Uterus (tissue), 4 donors: ENCODE data around the gene SLC26A6. TPM values are rescaled to one million over a fixed set of nuclear protein-coding genes. Genes with fewer than 3 reads are reported as not detected.

Experiments used
- DNase-seq, 2 donors: peaks; one replicate each; pipeline ENCODE4 v3.0.0-alpha.2; 2019 to 2020
- H3K27ac ChIP-seq, 2 donors: fragments of 200-600 bp; sonication (generic); 1 replicate in 1 of 2; 2 replicates in 1 of 2; pipeline ENCODE4 v1.5.1; 2016 to 2018
- H3K27me3 ChIP-seq, 2 donors: fragments of 200-600 bp; sonication (generic); one replicate each; pipeline ENCODE4 v1.5.1; 2018 to 2019; ENCODE audit warnings: control low read depth in 1 of 2
- H3K36me3 ChIP-seq, 2 donors: fragments of 200-600 bp; sonication (generic); one replicate each; pipeline ENCODE4 v1.5.1; 2019; ENCODE audit warnings: control low read depth in 1 of 2
- H3K4me1 ChIP-seq, 2 donors: fragments of 200-600 bp; sonication (generic); one replicate each; pipeline ENCODE4 v1.5.1; 2018 to 2019; ENCODE audit warnings: control low read depth in 1 of 2
- H3K4me3 ChIP-seq, 2 donors: fragments of 200-600 bp; sonication (generic); 1 replicate in 1 of 2; 2 replicates in 1 of 2; pipeline ENCODE4 v1.5.1; 2018 to 2019; ENCODE audit warnings: mild to moderate bottlenecking in 1 of 2
- H3K9me3 ChIP-seq, 2 donors: fragments of 200-600 bp; sonication (generic); one replicate each; pipeline ENCODE4 v1.5.1; 2019; ENCODE audit warnings: control low read depth in 1 of 2
- CTCF ChIP-seq, 4 experiments: fragments of 200-600 bp in 2 of 4; fragments of 450-650 bp in 2 of 4; sonication (generic) in 2 of 4; IDR thresholded peaks; one replicate each; pipeline ENCODE4 v1.5.1; 2016 to 2019; ENCODE audit warnings: antibody characterized with exemption in 4 of 4, mild to moderate bottlenecking in 2 of 4, moderate library complexity in 1 of 4
- POLR2A ChIP-seq, 2 donors: fragments of 450-650 bp; IDR thresholded peaks; one replicate each; pipeline ENCODE4 v1.6.1; 2016; ENCODE audit warnings: antibody characterized with exemption in 2 of 2, mild to moderate bottlenecking in 1 of 2, moderate library complexity in 1 of 2
- intact Hi-C: fragments of 100-400 bp; cut with DNase I; formaldehyde crosslinking; loops from one replicate; pipeline ENCODE4 v1.15.1; 2023; ENCODE audit warnings: low total_unique reads
- total RNA-seq, 4 donors: library from RNA; depleted of rRNA in 3 of 4; stranded (reverse); fragments of >200 nt in 3 of 4; gene quantifications; one replicate each; pipeline versions ENCODE4 v1.1.0 to v1.2.4, GENCODE V29; 2014 to 2023
- donor health status: DM: yes; HTN: yes; CAD: no.

Gene SLC26A6
- total RNA-seq, 4 donors from 2014 or later = 0.59 to 98.1 (median 15.2) TPM

- Histone ChIP-seq H3K27ac (peak overlapping the region; percentile 77 to 80), H3K4me1 (peaks cover 0 to 5% of the 10 kb centered on the region in 2 donors), H3K9me3 (no peaks in the 10 kb centered on the region), H3K36me3 (no peaks in the 10 kb centered on the region), H3K4me3 (peak overlapping the region; percentile 66 to 94), H3K27me3 (no peaks in the 10 kb centered on the region)
- intact Hi-C loops = no loop called here
- no peak for TF ChIP-seq CTCF (IDR thresholded peaks at IDR 0.05)
- no peak for TF ChIP-seq POLR2A (IDR thresholded peaks at IDR 0.05)
- no peak for DNase-seq
Observed at GRCh38 chr3:48636149-48636655, 941 bp upstream of the SLC26A6 start.

- TF ChIP-seq CTCF (IDR thresholded peaks at IDR 0.05) = no peak
- TF ChIP-seq POLR2A (IDR thresholded peaks at IDR 0.05) = no peak
- Histone ChIP-seq H3K4me3 (peak overlapping the region; percentile 66 to 94), H3K27ac (peak overlapping the region; percentile 77 to 80), H3K27me3 (no peaks in the 10 kb centered on the region), H3K36me3 (no peaks in the 10 kb centered on the region), H3K9me3 (no peaks in the 10 kb centered on the region), H3K4me1 (peaks cover 0 to 5% of the 10 kb centered on the region in 2 donors)
- DNase-seq = peak; percentile 66 to 68
- intact Hi-C loops = no loop called here
Observed at GRCh38 chr3:48634661-48635221, 520 bp downstream of the SLC26A6 start.

- H3K9me3 ChIP-seq = no peaks in the 10 kb centered on the region
- intact Hi-C loops = no loop called here
- no peak for TF ChIP-seq POLR2A (IDR thresholded peaks at IDR 0.05)
- no peaks in the 10 kb centered on the region for H3K27me3 ChIP-seq
- no peak for DNase-seq
- no peaks in the 10 kb centered on the region for H3K36me3 ChIP-seq
- H3K4me3 ChIP-seq = no peak overlapping the region
- H3K4me1 ChIP-seq = peaks cover 0 to 5% of the 10 kb centered on the region in 2 donors
- H3K27ac ChIP-seq = no peak overlapping the region
Observed at GRCh38 chr3:48633743-48634142, 1.5 kb downstream of the SLC26A6 start.

- Histone ChIP-seq H3K36me3 (no peaks in the 10 kb centered on the region), H3K27me3 (no peaks in the 10 kb centered on the region), H3K4me1 (peaks cover 0 to 5% of the 10 kb centered on the region in 2 donors), H3K9me3 (no peaks in the 10 kb centered on the region), H3K27ac (no peak overlapping the region), H3K4me3 (no peak overlapping the region)
- no peak for TF ChIP-seq CTCF (IDR thresholded peaks at IDR 0.05)
- no peak for TF ChIP-seq POLR2A (IDR thresholded peaks at IDR 0.05)
- DNase-seq = no peak
- intact Hi-C loops = no loop called here
Observed at GRCh38 chr3:48633256-48633655, 2.0 kb downstream of the SLC26A6 start.

- no peak for TF ChIP-seq POLR2A (IDR thresholded peaks at IDR 0.05)
- no peak for TF ChIP-seq CTCF (IDR thresholded peaks at IDR 0.05)
- Histone ChIP-seq H3K4me1 (peaks cover 0 to 5% of the 10 kb centered on the region in 2 donors), H3K4me3 (no peak overlapping the region), H3K9me3 (no peaks in the 10 kb centered on the region), H3K27me3 (no peaks in the 10 kb centered on the region), H3K36me3 (no peaks in the 10 kb centered on the region), H3K27ac (no peak overlapping the region)
- no peak for DNase-seq
- intact Hi-C loops = no loop called here
Observed at GRCh38 chr3:48631516-48632448, 3.5 kb downstream of the SLC26A6 start.
